Endothelial cell (in vitro differentiated cells): ENCODE data around the gene SOST. TPM values are rescaled to one million over a fixed set of nuclear protein-coding genes. Genes with fewer than 3 reads are reported as not detected.

ENCODE experiments used
- DNase-seq: peaks from one replicate; pipeline ENCODE4 v3.0.0; 2021; ENCODE audit warnings: low spot score
- H3K27ac Mint-ChIP-seq: one replicate; pipeline ENCODE4 v1.8.0; 2021; ENCODE audit warnings: mixed read lengths, inconsistent platforms; ENCODE audit not compliant: unreplicated experiment
- H3K27me3 Mint-ChIP-seq: one replicate; pipeline ENCODE4 v1.8.0; 2021; ENCODE audit warnings: mild to moderate bottlenecking, moderate library complexity, mixed read lengths, inconsistent platforms; ENCODE audit not compliant: unreplicated experiment
- H3K36me3 Mint-ChIP-seq: one replicate; pipeline ENCODE4 v1.8.0; 2021; ENCODE audit warnings: mild to moderate bottlenecking, low read depth, mixed read lengths, inconsistent platforms; ENCODE audit not compliant: unreplicated experiment
- H3K4me1 Mint-ChIP-seq: one replicate; pipeline ENCODE4 v1.8.0; 2021; ENCODE audit warnings: mild to moderate bottlenecking, mixed read lengths, inconsistent platforms; ENCODE audit not compliant: unreplicated experiment
- H3K4me3 Mint-ChIP-seq: one replicate; pipeline ENCODE4 v1.8.0; 2021; ENCODE audit warnings: mild to moderate bottlenecking, mixed read lengths, inconsistent platforms; ENCODE audit not compliant: unreplicated experiment
- H3K9me3 Mint-ChIP-seq: one replicate; pipeline ENCODE4 v1.8.0; 2021; ENCODE audit warnings: mixed read lengths, inconsistent platforms; ENCODE audit not compliant: unreplicated experiment
- total RNA-seq: library from RNA; stranded (reverse); fragmentation: NEBNext Ultra II Directional; extraction: Animal tissue kit (Norgen Biotek cat#: 25700); gene quantifications from one replicate; pipeline ENCODE4 v1.2.1, GENCODE V29; 2021; ENCODE audit not compliant: unreplicated experiment
- TF ChIP-seq, protein P1 (sequence below): fragments of 200-600 bp; sonication (generic); IDR thresholded peaks from one replicate; pipeline ENCODE4 v1.5.0; 2021; ENCODE audit warnings: antibody characterized with exemption; ENCODE audit not compliant: unreplicated experiment

Gene SOST
- total RNA-seq, 1 donor from 2014 or later, result 29.6 TPM

DNA sequence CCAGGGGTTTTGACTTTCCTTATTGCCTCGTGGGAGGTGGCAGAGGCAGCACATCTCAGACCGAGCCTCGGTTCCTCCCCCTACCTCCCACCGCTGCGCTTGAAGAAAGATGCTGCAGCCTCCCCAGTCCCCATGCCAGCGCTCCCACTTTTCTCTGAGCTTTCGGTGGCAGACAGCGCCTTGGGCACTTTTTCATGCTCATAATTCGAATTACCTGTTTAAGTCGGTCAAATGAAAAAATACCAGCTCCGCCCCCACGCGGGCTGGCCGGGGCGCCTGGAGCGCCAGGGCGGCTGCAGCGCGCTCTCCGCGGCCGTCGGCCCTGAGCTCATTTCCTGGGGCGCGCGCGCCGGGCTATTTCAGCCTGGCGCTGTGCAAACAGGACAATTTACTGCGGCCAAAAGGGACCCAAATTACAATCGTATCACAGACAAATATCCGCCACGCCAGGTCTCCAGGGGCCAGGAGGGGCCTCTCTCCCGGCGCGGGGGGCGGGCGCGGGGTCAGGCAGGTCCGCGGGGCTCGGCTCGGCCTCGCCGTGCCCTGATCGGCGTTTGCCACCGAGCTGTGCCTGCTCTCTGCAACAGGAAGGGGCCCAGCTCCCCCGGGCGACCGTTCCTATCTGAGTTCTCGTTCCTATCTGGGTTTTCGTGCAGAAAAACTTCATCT is 45.0 kb downstream of the SOST start:
- Mint-ChIP-seq H3K27me3 (peaks cover 12% of the 10 kb centered on the region), H3K27ac (peak overlapping the region; percentile 37), H3K36me3 (peaks cover 7% of the 10 kb centered on the region), H3K4me3 (peak overlapping the region; percentile 52), H3K9me3 (no peaks in the 10 kb centered on the region), H3K4me1 (peaks cover 59% of the 10 kb centered on the region)
- TF ChIP-seq, protein P1, sequence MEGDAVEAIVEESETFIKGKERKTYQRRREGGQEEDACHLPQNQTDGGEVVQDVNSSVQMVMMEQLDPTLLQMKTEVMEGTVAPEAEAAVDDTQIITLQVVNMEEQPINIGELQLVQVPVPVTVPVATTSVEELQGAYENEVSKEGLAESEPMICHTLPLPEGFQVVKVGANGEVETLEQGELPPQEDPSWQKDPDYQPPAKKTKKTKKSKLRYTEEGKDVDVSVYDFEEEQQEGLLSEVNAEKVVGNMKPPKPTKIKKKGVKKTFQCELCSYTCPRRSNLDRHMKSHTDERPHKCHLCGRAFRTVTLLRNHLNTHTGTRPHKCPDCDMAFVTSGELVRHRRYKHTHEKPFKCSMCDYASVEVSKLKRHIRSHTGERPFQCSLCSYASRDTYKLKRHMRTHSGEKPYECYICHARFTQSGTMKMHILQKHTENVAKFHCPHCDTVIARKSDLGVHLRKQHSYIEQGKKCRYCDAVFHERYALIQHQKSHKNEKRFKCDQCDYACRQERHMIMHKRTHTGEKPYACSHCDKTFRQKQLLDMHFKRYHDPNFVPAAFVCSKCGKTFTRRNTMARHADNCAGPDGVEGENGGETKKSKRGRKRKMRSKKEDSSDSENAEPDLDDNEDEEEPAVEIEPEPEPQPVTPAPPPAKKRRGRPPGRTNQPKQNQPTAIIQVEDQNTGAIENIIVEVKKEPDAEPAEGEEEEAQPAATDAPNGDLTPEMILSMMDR, result no peak
- peak; percentile 51 for DNase-seq

DNA sequence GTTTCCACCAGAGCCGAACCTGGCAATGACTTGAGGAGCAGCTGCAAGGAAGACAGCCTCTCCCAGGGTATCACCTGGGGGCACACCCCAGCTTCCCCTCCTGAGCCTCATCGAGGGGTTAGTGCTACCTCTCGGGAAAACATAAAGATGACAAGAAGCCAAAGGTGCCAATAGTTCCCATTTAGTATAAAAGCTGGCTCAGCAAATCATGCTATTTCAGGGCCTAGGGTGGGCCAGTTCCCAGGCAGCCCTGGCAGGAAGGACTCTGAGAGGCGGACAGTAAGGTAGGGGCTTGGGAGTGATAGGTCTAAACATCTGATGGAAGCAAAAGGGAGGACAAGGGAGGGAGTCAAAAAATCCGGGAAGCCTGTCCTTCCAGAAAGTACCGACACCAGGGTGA is 46.2 kb downstream of the SOST start:
- TF ChIP-seq, protein P1, result no peak
- peak overlapping the region; percentile 42 for H3K4me3 Mint-ChIP-seq
- peaks cover 7% of the 10 kb centered on the region for H3K36me3 Mint-ChIP-seq
- H3K9me3 Mint-ChIP-seq, result no peaks in the 10 kb centered on the region
- peaks cover 12% of the 10 kb centered on the region for H3K27me3 Mint-ChIP-seq
- H3K27ac Mint-ChIP-seq, result peak overlapping the region; percentile 18
- DNase-seq, result no peak
- H3K4me1 Mint-ChIP-seq, result peaks cover 48% of the 10 kb centered on the region

DNA sequence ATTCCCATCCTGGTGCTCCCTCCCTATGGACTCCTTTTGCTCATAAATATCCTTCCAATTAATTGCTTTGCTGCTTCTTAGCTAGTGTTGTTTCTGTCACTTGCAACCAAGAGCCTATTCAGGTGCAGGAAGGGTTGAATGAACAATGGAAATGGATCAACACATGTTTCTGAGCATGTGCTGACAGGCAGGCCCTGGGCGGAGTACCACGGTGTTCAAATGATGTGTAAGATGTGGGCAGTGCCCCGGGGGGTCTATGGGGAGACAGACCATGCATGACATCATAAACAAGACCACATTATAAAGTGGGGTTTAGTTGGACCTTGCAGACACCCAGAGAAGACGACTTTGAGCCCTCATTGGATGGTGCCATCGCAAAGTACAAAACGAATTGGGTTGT is 48.5 kb downstream of the SOST start:
- Mint-ChIP-seq H3K27me3 (peaks cover 10% of the 10 kb centered on the region), H3K9me3 (no peaks in the 10 kb centered on the region), H3K36me3 (peaks cover 7% of the 10 kb centered on the region), H3K4me3 (no peak overlapping the region), H3K27ac (no peak overlapping the region), H3K4me1 (peaks cover 31% of the 10 kb centered on the region)
- TF ChIP-seq, protein P1, result no peak
- DNase-seq, result no peak

DNA sequence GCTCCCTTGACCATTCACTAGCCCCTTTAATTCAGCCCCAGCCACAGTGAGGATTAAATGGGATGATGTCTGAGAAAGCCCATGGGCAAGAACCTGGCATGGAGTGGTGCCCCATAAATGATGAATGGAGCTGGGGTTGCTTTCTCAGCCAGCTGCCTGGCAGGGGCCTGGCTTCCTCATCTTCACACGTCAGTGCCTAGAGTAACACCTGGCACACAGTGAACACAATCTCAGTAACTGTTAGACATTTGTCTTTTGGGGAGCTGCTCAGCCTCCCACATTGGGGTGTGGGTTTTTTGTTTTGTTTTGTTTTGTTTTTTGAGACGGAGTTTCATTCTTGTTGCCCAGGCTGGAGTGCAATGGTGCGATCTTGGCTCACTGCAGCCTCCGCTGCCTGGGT is 49.4 kb downstream of the SOST start:
- DNase-seq, result no peak
- Mint-ChIP-seq H3K4me3 (no peak overlapping the region), H3K9me3 (no peaks in the 10 kb centered on the region), H3K27me3 (peaks cover 8% of the 10 kb centered on the region), H3K4me1 (peaks cover 22% of the 10 kb centered on the region), H3K27ac (peak overlapping the region; percentile 40), H3K36me3 (peaks cover 7% of the 10 kb centered on the region)
- TF ChIP-seq, protein P1, result no peak

DNA sequence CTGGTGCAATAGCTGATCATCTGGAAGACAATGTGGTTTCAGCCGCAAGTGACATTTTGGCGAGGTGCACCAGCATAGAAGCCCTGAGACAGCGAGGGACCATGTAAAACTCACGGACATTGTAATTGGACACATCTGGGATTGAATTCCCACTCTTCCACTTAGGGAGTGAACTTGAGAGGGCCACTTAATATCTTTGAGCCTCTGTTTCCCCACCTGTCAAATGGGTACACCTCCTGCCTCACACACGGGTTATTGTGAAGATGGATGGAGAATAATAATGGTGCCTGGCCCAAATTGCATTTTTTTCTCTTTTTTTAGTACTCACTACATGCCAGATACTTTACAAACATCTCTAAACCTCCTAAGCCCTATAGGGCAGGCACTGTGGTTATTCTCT is 51.4 kb downstream of the SOST start:
- Mint-ChIP-seq H3K9me3 (no peaks in the 10 kb centered on the region), H3K36me3 (peaks cover 7% of the 10 kb centered on the region), H3K4me3 (no peak overlapping the region), H3K27ac (no peak overlapping the region), H3K27me3 (peaks cover 7% of the 10 kb centered on the region), H3K4me1 (peaks cover 14% of the 10 kb centered on the region)
- TF ChIP-seq, protein P1, result no peak
- DNase-seq, result no peak
